Smooth muscle cell (in vitro differentiated cells): ENCODE results near the gene CTNND1. TPM values are rescaled to one million over a fixed set of nuclear protein-coding genes. Genes with fewer than 3 reads are reported as not detected.

Experiments
- DNase-seq: peaks from one replicate; lab custom pipeline; 2025; ENCODE audit not compliant: unreplicated experiment; lab: John Stamatoyannopoulos, UW
- H2AFZ ChIP-seq: fragments of 200-600 bp; sonication (generic); 2 replicates; pipeline ENCODE4 v1.6.0; 2016; ENCODE audit warnings: antibody characterized with exemption, low read depth, mild to moderate bottlenecking
- H3F3A ChIP-seq: fragments of 200-600 bp; sonication (generic); 2 replicates; pipeline ENCODE4 v1.6.0; 2017; ENCODE audit warnings: antibody characterized with exemption, low read depth
- H3K27ac ChIP-seq: fragments of 200-600 bp; sonication (generic); 2 replicates; pipeline ENCODE4 v1.5.1; 2016; ENCODE audit warnings: low read depth, mild to moderate bottlenecking
- H3K27me3 ChIP-seq: fragments of 200-600 bp; sonication (generic); 2 replicates; pipeline ENCODE4 v1.6.1; 2016; ENCODE audit warnings: low read depth, mild to moderate bottlenecking
- H3K36me3 ChIP-seq: fragments of 200-600 bp; sonication (generic); 2 replicates; pipeline ENCODE4 v1.5.1; 2016; ENCODE audit warnings: low read depth
- H3K4me1 ChIP-seq: fragments of 200-600 bp; sonication (generic); 2 replicates; pipeline ENCODE4 v1.5.1; 2016; ENCODE audit warnings: low read depth
- H3K4me2 ChIP-seq: fragments of 200-600 bp; sonication (generic); 2 replicates; pipeline ENCODE4 v1.6.0; 2016; ENCODE audit warnings: mild to moderate bottlenecking
- H3K4me3 ChIP-seq: fragments of 200-600 bp; sonication (generic); 2 replicates; pipeline ENCODE4 v1.5.1; 2016; ENCODE audit warnings: mild to moderate bottlenecking
- H3K79me2 ChIP-seq: fragments of 200-600 bp; sonication (generic); 2 replicates; pipeline ENCODE4 v1.6.0; 2016; ENCODE audit warnings: low read depth, mild to moderate bottlenecking
- H3K9ac ChIP-seq: fragments of 200-600 bp; sonication (generic); 2 replicates; pipeline ENCODE4 v1.6.0; 2016; ENCODE audit warnings: low read depth
- H3K9me3 ChIP-seq: fragments of 200-600 bp; sonication (generic); replicated peaks from 2 replicates; pipeline ENCODE4 v1.5.1; 2016; ENCODE audit warnings: low read depth
- H4K20me1 ChIP-seq: fragments of 200-600 bp; sonication (generic); 2 replicates; pipeline ENCODE4 v1.6.0; 2016; ENCODE audit warnings: low read depth
- CTCF ChIP-seq: fragments of 200-600 bp; sonication (generic); IDR thresholded peaks from 2 replicates; pipeline ENCODE4 v1.5.1; 2017; ENCODE audit warnings: borderline replicate concordance, mild to moderate bottlenecking, antibody characterized with exemption; ENCODE audit not compliant: insufficient read depth, poor library complexity, severe bottlenecking
- WGBS: methylation state at CpG from one replicate; pipeline ENCODE4 v1.1.7; 2016; ENCODE audit warnings: low lambda C conversion rate; 5-methylcytosine and 5-hydroxymethylcytosine counted together
- polyA plus RNA-seq: library from polyadenylated mRNA; unstranded; fragments of >200 nt; fragmentation: Nextera tagmentation; extraction: Ambion mirVana; gene quantifications from 2 replicates; pipeline ENCODE4 v1.2.1, GENCODE V29; 2016
- total RNA-seq: library from RNA; depleted of rRNA; stranded (reverse); fragments of >200 nt; gene quantifications from 2 replicates; pipeline ENCODE4 v1.2.3, GENCODE V29; 2014

Gene CTNND1
- total and polyA plus RNA-seq, 2 experiments from 2014 or later, result 66.0 to 135 TPM

- no peak for TF ChIP-seq CTCF
- Histone ChIP-seq H3K27me3 (no peaks in the 10 kb centered on the region), H3K4me2 (no peak overlapping the region), H3K27ac (no peak overlapping the region), H3K36me3 (peaks cover 80% of the 10 kb centered on the region), H2AFZ (no peak overlapping the region), H3K9ac (no peak overlapping the region), H4K20me1 (peaks cover 40% of the 10 kb centered on the region), H3K79me2 (peaks cover 13% of the 10 kb centered on the region), H3K4me1 (no peaks in the 10 kb centered on the region), H3K9me3 (no peaks in the 10 kb centered on the region), H3F3A (peaks cover 6% of the 10 kb centered on the region), H3K4me3 (no peak overlapping the region)
- 97% methylated on average over 6 of the region's 6 CpGs for WGBS
- no peak for DNase-seq
Measured at GRCh38 chr11:57812634-57813033, 51.0 kb downstream of the CTNND1 start.

DNA sequence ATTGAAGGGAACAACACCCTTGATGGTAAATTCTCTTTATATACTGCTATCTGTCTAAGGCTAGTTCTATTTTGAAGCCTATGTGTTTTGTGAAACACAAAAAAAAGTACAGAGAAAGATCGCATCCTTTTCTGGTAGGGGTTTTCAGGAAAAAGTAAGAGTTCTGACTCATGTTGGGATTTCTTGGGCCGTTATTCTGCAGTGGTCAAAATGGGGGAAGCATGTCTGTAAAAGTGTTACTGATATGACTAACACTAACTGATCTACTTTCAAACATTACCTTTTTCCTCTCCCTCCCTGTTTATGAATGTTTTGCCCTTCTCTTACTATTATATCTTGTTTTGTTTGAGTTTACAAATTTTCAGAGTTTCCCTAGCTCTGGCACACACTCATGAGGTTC lies 53.9 kb downstream of the CTNND1 start:
- no peak for DNase-seq
- H2AFZ ChIP-seq, result no peak overlapping the region
- H3K9me3 ChIP-seq, result no peaks in the 10 kb centered on the region
- no peaks in the 10 kb centered on the region for H3K4me1 ChIP-seq
- peaks cover 3% of the 10 kb centered on the region for H3K79me2 ChIP-seq
- H4K20me1 ChIP-seq, result peaks cover 15% of the 10 kb centered on the region
- peaks cover 11% of the 10 kb centered on the region for H3F3A ChIP-seq
- no peak overlapping the region for H3K27ac ChIP-seq
- no peaks in the 10 kb centered on the region for H3K27me3 ChIP-seq
- H3K9ac ChIP-seq, result no peak overlapping the region
- H3K4me2 ChIP-seq, result no peak overlapping the region
- H3K4me3 ChIP-seq, result no peak overlapping the region
- WGBS, result 83% methylated on average over 2 of the region's 2 CpGs
- TF ChIP-seq CTCF, result no peak
- peaks cover 58% of the 10 kb centered on the region for H3K36me3 ChIP-seq

DNA sequence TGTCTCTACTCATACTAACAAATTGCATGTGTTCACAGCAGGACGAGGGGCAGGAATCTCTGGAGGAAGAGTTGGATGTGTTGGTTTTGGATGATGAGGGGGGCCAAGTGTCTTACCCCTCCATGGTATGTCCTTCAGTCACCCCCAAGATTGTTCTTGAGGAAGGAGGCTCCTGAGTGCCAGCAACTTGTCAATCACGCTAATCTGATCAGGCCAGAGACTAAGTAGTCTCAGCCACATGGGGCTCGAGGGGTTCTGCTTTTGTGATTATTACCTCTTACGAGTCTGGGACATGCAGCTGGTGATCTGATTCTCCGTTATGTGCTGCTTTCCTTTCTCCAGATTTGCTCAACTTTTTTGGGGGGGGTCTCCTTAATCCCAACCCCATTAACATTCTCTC lies 54.3 kb downstream of the CTNND1 start:
- H3K4me3 ChIP-seq, result no peak overlapping the region
- H3K4me1 ChIP-seq, result no peaks in the 10 kb centered on the region
- H3K27me3 ChIP-seq, result no peaks in the 10 kb centered on the region
- peaks cover 13% of the 10 kb centered on the region for H4K20me1 ChIP-seq
- no peak overlapping the region for H3K9ac ChIP-seq
- H3K79me2 ChIP-seq, result peaks cover 3% of the 10 kb centered on the region
- peaks cover 54% of the 10 kb centered on the region for H3K36me3 ChIP-seq
- no peak overlapping the region for H2AFZ ChIP-seq
- no peak for DNase-seq
- no peak overlapping the region for H3K27ac ChIP-seq
- H3K4me2 ChIP-seq, result no peak overlapping the region
- no peak for TF ChIP-seq CTCF
- H3F3A ChIP-seq, result peaks cover 11% of the 10 kb centered on the region
- 92% methylated on average over 5 of the region's 5 CpGs for WGBS
- no peaks in the 10 kb centered on the region for H3K9me3 ChIP-seq

- no peaks in the 10 kb centered on the region for H3K27me3 ChIP-seq
- no peak overlapping the region for H3K27ac ChIP-seq
- no peak overlapping the region for H3K4me3 ChIP-seq
- H3F3A ChIP-seq, result peaks cover 20% of the 10 kb centered on the region
- H3K4me2 ChIP-seq, result no peak overlapping the region
- H4K20me1 ChIP-seq, result no peaks in the 10 kb centered on the region
- WGBS, result 97% methylated on average over 1 of the region's 1 CpG
- H2AFZ ChIP-seq, result no peak overlapping the region
- H3K36me3 ChIP-seq, result peaks cover 35% of the 10 kb centered on the region
- TF ChIP-seq CTCF, result no peak
- no peak overlapping the region for H3K9ac ChIP-seq
- no peaks in the 10 kb centered on the region for H3K9me3 ChIP-seq
- no peaks in the 10 kb centered on the region for H3K4me1 ChIP-seq
- H3K79me2 ChIP-seq, result no peaks in the 10 kb centered on the region
- no peak for DNase-seq
Measured at GRCh38 chr11:57818812-57819211, 57.2 kb downstream of the CTNND1 start.
